Endothelial cell of umbilical vein (primary cell): ENCODE measurements around the gene CPNE5. TPM values are rescaled to one million over a fixed set of nuclear protein-coding genes. Genes with fewer than 3 reads are reported as not detected.

Experiments used
- BruUV-seq: library from RNA; stranded (reverse); fragments of 400-500 nt; replicated peaks from 2 replicates; lab custom pipeline; 2021; lab: Mats Ljungman, UMichigan
- CTCF ChIA-PET: fragments of 300-600, 350-600 bp; sonication (Branson Sonifier 250); formaldehyde crosslinking; loops from one replicate; lab custom pipeline; 2021; ENCODE audit warnings: antibody characterized with exemption, inconsistent platforms; lab: Charles Lee
- POLR2A ChIA-PET: fragments of 300-600, 350-600 bp; sonication (Branson Sonifier 250); formaldehyde crosslinking; loops from one replicate; lab custom pipeline; 2021; ENCODE audit warnings: antibody characterized with exemption, inconsistent platforms; lab: Charles Lee
- DNase-seq: peaks from one replicate; pipeline ENCODE4 v3.0.0-alpha.2; 2011; ENCODE audit warnings: low read depth, low spot score
- FAIRE-seq: peaks from 2 replicates; lab custom pipeline; 2011; peaks lifted over from hg19 to GRCh38; lab: Jason Lieb, UNC
- H2AFZ ChIP-seq: 2 replicates; pipeline ENCODE4 v1.6.0; 2012; ENCODE audit warnings: low read depth, low read length, control low read depth, inconsistent platforms
- H3K27ac ChIP-seq: 2 replicates; pipeline ENCODE4 v1.5.1; 2011; ENCODE audit warnings: low read depth, mild to moderate bottlenecking, control low read depth, low read length, moderate library complexity; ENCODE audit not compliant: insufficient read depth
- H3K27me3 ChIP-seq, 2 experiments: 2 replicates each; pipeline versions ENCODE4 v1.6.0 to v1.6.1; 2011; ENCODE audit warnings: low read length in 2 of 2, mixed read lengths in 1 of 2; ENCODE audit not compliant: control insufficient read depth in 2 of 2, insufficient read depth in 2 of 2
- H3K36me3 ChIP-seq, 2 experiments: 2 replicates in 1 of 2; 3 replicates in 1 of 2; pipeline ENCODE4 v1.5.1; 2011; ENCODE audit warnings: low read length in 2 of 2, mild to moderate bottlenecking in 1 of 2, moderate library complexity in 1 of 2; ENCODE audit not compliant: control insufficient read depth in 2 of 2, insufficient read depth in 2 of 2; ENCODE audit errors: extremely low read depth in 1 of 2
- H3K4me1 ChIP-seq: 3 replicates; pipeline ENCODE4 v1.5.1; 2011; ENCODE audit warnings: mild to moderate bottlenecking, low read length; ENCODE audit not compliant: control insufficient read depth, insufficient read depth; ENCODE audit errors: extremely low read depth
- H3K4me2 ChIP-seq: 2 replicates; pipeline ENCODE4 v1.6.1; 2011; ENCODE audit warnings: low read length, control low read depth, mixed read lengths; ENCODE audit not compliant: insufficient read depth
- H3K4me3 ChIP-seq, 3 experiments: fragments of 200-600 bp in 1 of 3; sonication (generic), shearing (Covaris generic) in 1 of 3; replicated peaks in 1 of 3; 2 replicates each; pipeline ENCODE4 v1.5.1; 2011 to 2016; ENCODE audit warnings: control low read depth in 3 of 3, low read length in 3 of 3, mild to moderate bottlenecking in 2 of 3, inconsistent platforms in 1 of 3, low read depth in 1 of 3, moderate library complexity in 1 of 3; ENCODE audit not compliant: insufficient read depth in 1 of 3
- H3K79me2 ChIP-seq: 2 replicates; pipeline ENCODE4 v1.6.0; 2012; ENCODE audit warnings: low read length, inconsistent platforms; ENCODE audit not compliant: control insufficient read depth, insufficient read depth
- H3K9ac ChIP-seq: replicated peaks from 2 replicates; pipeline ENCODE3; 2011; ENCODE audit warnings: low read length, control low read depth; ENCODE audit not compliant: insufficient read depth; ENCODE audit errors: extremely low read depth
- H3K9me1 ChIP-seq: replicated peaks from 3 replicates; pipeline ENCODE4 v1.6.0; 2011; ENCODE audit warnings: mild to moderate bottlenecking, low read length; ENCODE audit not compliant: control insufficient read depth, insufficient read depth; ENCODE audit errors: extremely low read depth
- H3K9me3 ChIP-seq: replicated peaks from 2 replicates; pipeline ENCODE4 v1.5.1; 2012; ENCODE audit warnings: low read length, inconsistent platforms; ENCODE audit not compliant: control insufficient read depth, insufficient read depth
- H4K20me1 ChIP-seq: replicated peaks from 2 replicates; pipeline ENCODE3; 2011; ENCODE audit warnings: mild to moderate bottlenecking, low read length; ENCODE audit not compliant: control insufficient read depth, insufficient read depth; ENCODE audit errors: extremely low read depth
- FOS ChIP-seq: IDR thresholded peaks from 2 replicates; pipeline ENCODE4 v1.6.1; 2011; ENCODE audit warnings: mild to moderate bottlenecking, low read length, moderate library complexity, borderline replicate concordance; ENCODE audit not compliant: insufficient read depth
- GATA2 ChIP-seq: IDR thresholded peaks from 2 replicates; pipeline ENCODE4 v1.7.0; 2011; ENCODE audit warnings: low read depth, mild to moderate bottlenecking, moderate library complexity, mixed read lengths, low read length; ENCODE audit not compliant: insufficient read length, insufficient read depth
- JUN ChIP-seq: IDR thresholded peaks from 2 replicates; pipeline ENCODE4 v1.6.1; 2011; ENCODE audit warnings: borderline replicate concordance, low read depth; ENCODE audit not compliant: insufficient read length, insufficient read depth
- POLR2A ChIP-seq: IDR thresholded peaks from 2 replicates; pipeline ENCODE4 v1.6.1; 2012; ENCODE audit warnings: low read depth, mild to moderate bottlenecking, control low read depth, low read length
- dilution Hi-C: fragments of 300-500 bp; cut with MboI; formaldehyde crosslinking; loops from one replicate; pipeline ENCODE4 v1.15.0; 2019; ENCODE audit warnings: low sequenced_read_pairs; ENCODE audit not compliant: extremely low pct_ligation_motif_present
- intact Hi-C: fragments of 100-400 bp; cut with micrococcal nuclease; formaldehyde crosslinking; loops from one replicate; pipeline ENCODE4 v1.10.0; 2022
- polyA plus RNA-seq, 4 experiments: library from polyadenylated mRNA; depleted of rRNA in 3 of 4; stranded (reverse) in 3 of 4; unstranded in 1 of 4; fragments of >200 nt; gene quantifications; 2 replicates each; pipeline versions ENCODE4 v1.2.1 to v1.2.3, GENCODE V29; 2011 to 2012; ENCODE audit warnings: missing spikeins in 1 of 4
- total RNA-seq: library from RNA; stranded (reverse); gene quantifications from 2 replicates; pipeline ENCODE4 v1.2.3, GENCODE V29; 2021
- TF ChIP-seq, protein P1 (sequence below), 2 donors: IDR thresholded peaks; 1 replicate in 1 of 2; 2 replicates in 1 of 2; pipeline ENCODE4 v1.5.1; 2011; ENCODE audit warnings: low read length in 2 of 2, mild to moderate bottlenecking in 2 of 2, moderate library complexity in 2 of 2, control low read depth in 1 of 2, inconsistent platforms in 1 of 2, low read depth in 1 of 2; ENCODE audit not compliant: insufficient read depth in 1 of 2; ENCODE audit errors: extremely low read depth in 1 of 2
- TF ChIP-seq, protein P2 (sequence below): IDR thresholded peaks from 2 replicates; pipeline ENCODE4 v1.6.1; 2011; ENCODE audit not compliant: insufficient read depth, insufficient read length

Gene CPNE5
- total and polyA plus RNA-seq, 2 donors (not counting 3 experiments of a cell fraction or from before 2014, with no cell fraction given) = 18.8 to 49.4 TPM

GRCh38 chr6:36780442-36781177 lies 58.6 kb downstream of the CPNE5 start:
- no TSS peak for BruUV-seq
- TF ChIP-seq, protein P1, sequence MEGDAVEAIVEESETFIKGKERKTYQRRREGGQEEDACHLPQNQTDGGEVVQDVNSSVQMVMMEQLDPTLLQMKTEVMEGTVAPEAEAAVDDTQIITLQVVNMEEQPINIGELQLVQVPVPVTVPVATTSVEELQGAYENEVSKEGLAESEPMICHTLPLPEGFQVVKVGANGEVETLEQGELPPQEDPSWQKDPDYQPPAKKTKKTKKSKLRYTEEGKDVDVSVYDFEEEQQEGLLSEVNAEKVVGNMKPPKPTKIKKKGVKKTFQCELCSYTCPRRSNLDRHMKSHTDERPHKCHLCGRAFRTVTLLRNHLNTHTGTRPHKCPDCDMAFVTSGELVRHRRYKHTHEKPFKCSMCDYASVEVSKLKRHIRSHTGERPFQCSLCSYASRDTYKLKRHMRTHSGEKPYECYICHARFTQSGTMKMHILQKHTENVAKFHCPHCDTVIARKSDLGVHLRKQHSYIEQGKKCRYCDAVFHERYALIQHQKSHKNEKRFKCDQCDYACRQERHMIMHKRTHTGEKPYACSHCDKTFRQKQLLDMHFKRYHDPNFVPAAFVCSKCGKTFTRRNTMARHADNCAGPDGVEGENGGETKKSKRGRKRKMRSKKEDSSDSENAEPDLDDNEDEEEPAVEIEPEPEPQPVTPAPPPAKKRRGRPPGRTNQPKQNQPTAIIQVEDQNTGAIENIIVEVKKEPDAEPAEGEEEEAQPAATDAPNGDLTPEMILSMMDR (IDR thresholded peaks at IDR 0.05; ENCODE audit: extremely low read depth in 1 of 2, insufficient read depth in 1 of 2, low read depth in 1 of 2, low read length in 2 of 2) = no peak
- no peak for TF ChIP-seq JUN
- TF ChIP-seq FOS = no peak
- Histone ChIP-seq H3K4me3 (no peak overlapping the region), H3K79me2 (no peaks in the 10 kb centered on the region), H4K20me1 (no peaks in the 10 kb centered on the region), H3K9me3 (no peaks in the 10 kb centered on the region), H3K9me1 (no peaks in the 10 kb centered on the region), H3K27ac (no peak overlapping the region), H3K27me3 (no peaks in the 10 kb centered on the region), H3K4me1 (no peaks in the 10 kb centered on the region), H3K9ac (no peak overlapping the region), H3K36me3 (peaks cover 0 to 2% of the 10 kb centered on the region in 2 experiments), H2AFZ (no peak overlapping the region), H3K4me2 (no peak overlapping the region)
- dilution Hi-C loops = no loop called here
- FAIRE-seq = peak; percentile 37
- POLR2A ChIA-PET = no interaction called here
- no peak for DNase-seq
- intact Hi-C loops = no loop called here
- CTCF ChIA-PET = interaction anchor here (0.7 to 26.6 kb wide), 6 partner anchors 12 to 238 kb away, joined by 3 to 552 read pairs (median 4); no protein-coding TSS in a partner anchor

- H2AFZ ChIP-seq = no peak overlapping the region
- DNase-seq (no peak), FAIRE-seq (no peak)
- BruUV-seq = no TSS peak
- CTCF ChIA-PET = interaction anchor here (1.6 to 26.6 kb wide), 3 partner anchors 10 to 239 kb away, joined by 4 to 552 read pairs (median 193); no protein-coding TSS in a partner anchor
- H3K9ac ChIP-seq = no peak overlapping the region
- H3K9me1 ChIP-seq = no peaks in the 10 kb centered on the region
- H4K20me1 ChIP-seq = no peaks in the 10 kb centered on the region
- H3K27me3 ChIP-seq = no peaks in the 10 kb centered on the region
- dilution Hi-C loops = no loop called here
- H3K9me3 ChIP-seq = no peaks in the 10 kb centered on the region
- H3K36me3 ChIP-seq = peaks cover 0 to 5% of the 10 kb centered on the region in 2 experiments
- no peaks in the 10 kb centered on the region for H3K79me2 ChIP-seq
- H3K4me1 ChIP-seq = no peaks in the 10 kb centered on the region
- H3K4me3 ChIP-seq = no peak overlapping the region
- POLR2A ChIA-PET = no interaction called here
- intact Hi-C loops = no loop called here
- no peak overlapping the region for H3K4me2 ChIP-seq
- no peak for TF ChIP-seq POLR2A
- TF ChIP-seq JUN = no peak
- TF ChIP-seq, protein P2, sequence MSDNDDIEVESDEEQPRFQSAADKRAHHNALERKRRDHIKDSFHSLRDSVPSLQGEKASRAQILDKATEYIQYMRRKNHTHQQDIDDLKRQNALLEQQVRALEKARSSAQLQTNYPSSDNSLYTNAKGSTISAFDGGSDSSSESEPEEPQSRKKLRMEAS = no peak
- no peak for TF ChIP-seq FOS
- TF ChIP-seq GATA2 = no peak
- H3K27ac ChIP-seq = no peak overlapping the region
Measured at GRCh38 chr6:36779227-36779626, 60.0 kb downstream of the CPNE5 start.
